Vagina (tissue), 2 donors: ENCODE results near the gene REXO5. TPM values are rescaled to one million over a fixed set of nuclear protein-coding genes. Genes with fewer than 3 reads are reported as not detected.

Experiments
- DNase-seq, 2 donors: peaks; one replicate each; pipeline ENCODE4 v3.0.0-alpha.2; 2017; ENCODE audit errors: extremely low spot score in 2 of 2
- H3K27ac ChIP-seq: fragments of 200-600 bp; sonication (generic); one replicate; pipeline ENCODE4 v1.5.1; 2019
- H3K27me3 ChIP-seq: fragments of 200-600 bp; sonication (generic); one replicate; pipeline ENCODE4 v1.5.1; 2019
- H3K36me3 ChIP-seq, 2 donors: fragments of 200-600 bp; sonication (generic); one replicate each; pipeline ENCODE4 v1.5.1; 2017 to 2019
- H3K4me1 ChIP-seq: fragments of 200-600 bp; sonication (generic); one replicate; pipeline ENCODE4 v1.5.1; 2019
- H3K4me3 ChIP-seq, 2 donors: fragments of 200-600 bp; sonication (generic); 1 replicate in 1 of 2; 2 replicates in 1 of 2; pipeline ENCODE4 v1.5.1; 2016 to 2019
- H3K9me3 ChIP-seq: fragments of 200-600 bp; sonication (generic); one replicate; pipeline ENCODE4 v1.5.1; 2019
- POLR2A ChIP-seq, 2 donors: fragments of 450-650 bp; IDR thresholded peaks; one replicate each; pipeline ENCODE4 v1.6.1; 2017; ENCODE audit warnings: antibody characterized with exemption in 2 of 2, mild to moderate bottlenecking in 2 of 2, moderate library complexity in 2 of 2
- POLR2AphosphoS5 ChIP-seq, 2 donors: sonication (generic); formaldehyde crosslinking; IDR thresholded peaks; one replicate each; pipeline ENCODE4 v1.9.0; 2017; ENCODE audit warnings: antibody characterized with exemption in 2 of 2, mild to moderate bottlenecking in 2 of 2, low read depth in 1 of 2; ENCODE audit not compliant: insufficient read depth in 1 of 2
- intact Hi-C: fragments of 100-400 bp; cut with DNase I; formaldehyde crosslinking; loops from one replicate; pipeline ENCODE4 v1.15.1; 2023
- total RNA-seq: library from RNA; depleted of rRNA; stranded (reverse); fragments of >200 nt; gene quantifications from one replicate; pipeline ENCODE4 v1.2.3, GENCODE V29; 2016
- TF ChIP-seq, protein P1 (sequence below), 3 experiments: fragments of 450-650 bp in 2 of 3; fragments of 200-600 bp in 1 of 3; sonication (generic) in 1 of 3; IDR thresholded peaks; one replicate each; pipeline ENCODE4 v1.5.1; 2017 to 2019; ENCODE audit warnings: antibody characterized with exemption in 3 of 3, mild to moderate bottlenecking in 2 of 3, moderate library complexity in 2 of 3

Gene REXO5
- total RNA-seq, 1 donor from 2014 or later: 3.7 TPM

DNA sequence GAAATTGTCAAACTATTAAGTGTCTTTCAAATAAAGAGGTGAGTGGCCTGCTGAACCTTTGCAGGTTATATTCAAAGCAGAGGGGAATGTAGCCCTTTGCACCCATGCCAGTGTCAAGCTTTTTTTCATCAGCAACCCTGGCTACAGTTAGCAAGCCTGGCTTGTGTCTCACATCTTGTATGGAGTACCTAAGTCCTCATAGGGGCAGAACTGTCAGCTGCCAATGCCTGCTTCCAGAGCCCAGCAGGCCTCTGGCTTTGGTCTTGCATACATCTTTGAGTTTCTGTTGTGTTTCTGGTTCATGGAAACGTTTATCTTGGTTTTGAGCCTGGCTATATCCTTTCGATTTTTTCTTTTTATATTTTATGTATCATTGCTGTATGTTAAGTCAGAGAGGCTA, 26.8 kb downstream of the REXO5 start:
- no peaks in the 10 kb centered on the region for H3K27me3 ChIP-seq
- H3K9me3 ChIP-seq: no peaks in the 10 kb centered on the region
- no peak overlapping the region for H3K4me3 ChIP-seq
- no peak for DNase-seq
- no peak for TF ChIP-seq POLR2A (IDR thresholded peaks at IDR 0.05)
- TF ChIP-seq, protein P1, sequence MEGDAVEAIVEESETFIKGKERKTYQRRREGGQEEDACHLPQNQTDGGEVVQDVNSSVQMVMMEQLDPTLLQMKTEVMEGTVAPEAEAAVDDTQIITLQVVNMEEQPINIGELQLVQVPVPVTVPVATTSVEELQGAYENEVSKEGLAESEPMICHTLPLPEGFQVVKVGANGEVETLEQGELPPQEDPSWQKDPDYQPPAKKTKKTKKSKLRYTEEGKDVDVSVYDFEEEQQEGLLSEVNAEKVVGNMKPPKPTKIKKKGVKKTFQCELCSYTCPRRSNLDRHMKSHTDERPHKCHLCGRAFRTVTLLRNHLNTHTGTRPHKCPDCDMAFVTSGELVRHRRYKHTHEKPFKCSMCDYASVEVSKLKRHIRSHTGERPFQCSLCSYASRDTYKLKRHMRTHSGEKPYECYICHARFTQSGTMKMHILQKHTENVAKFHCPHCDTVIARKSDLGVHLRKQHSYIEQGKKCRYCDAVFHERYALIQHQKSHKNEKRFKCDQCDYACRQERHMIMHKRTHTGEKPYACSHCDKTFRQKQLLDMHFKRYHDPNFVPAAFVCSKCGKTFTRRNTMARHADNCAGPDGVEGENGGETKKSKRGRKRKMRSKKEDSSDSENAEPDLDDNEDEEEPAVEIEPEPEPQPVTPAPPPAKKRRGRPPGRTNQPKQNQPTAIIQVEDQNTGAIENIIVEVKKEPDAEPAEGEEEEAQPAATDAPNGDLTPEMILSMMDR (IDR thresholded peaks at IDR 0.05): no peak
- TF ChIP-seq POLR2AphosphoS5 (IDR thresholded peaks at IDR 0.05; ENCODE audit: insufficient read depth in 1 of 2, low read depth in 1 of 2): no peak
- H3K27ac ChIP-seq: no peak overlapping the region
- H3K36me3 ChIP-seq: peaks cover 0 to 9% of the 10 kb centered on the region in 2 donors
- intact Hi-C loops: no loop called here
- H3K4me1 ChIP-seq: no peaks in the 10 kb centered on the region

DNA sequence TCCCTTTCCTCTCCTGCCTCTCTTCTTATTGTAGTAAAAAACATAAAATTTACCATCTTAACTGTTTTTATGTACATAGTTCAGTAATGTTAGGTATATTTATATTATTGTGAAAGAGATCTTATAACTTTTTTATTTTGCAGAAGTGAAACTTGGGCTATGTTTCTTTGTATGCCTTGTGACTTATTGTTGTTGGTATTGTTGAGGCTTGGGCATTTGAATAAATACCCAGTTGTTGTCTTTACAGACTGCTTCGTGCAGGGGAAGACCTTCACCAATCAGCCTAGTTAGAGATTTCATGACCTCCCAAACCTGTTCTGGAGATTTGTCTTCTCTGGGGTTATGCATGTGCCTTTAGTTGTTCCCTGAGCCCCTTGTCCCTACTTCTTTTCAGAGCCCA, 31.9 kb downstream of the REXO5 start:
- no peaks in the 10 kb centered on the region for H3K9me3 ChIP-seq
- H3K36me3 ChIP-seq: peaks cover 0 to 9% of the 10 kb centered on the region in 2 donors
- H3K4me1 ChIP-seq: no peaks in the 10 kb centered on the region
- no peak overlapping the region for H3K4me3 ChIP-seq
- H3K27me3 ChIP-seq: no peaks in the 10 kb centered on the region
- intact Hi-C loops: no loop called here
- TF ChIP-seq, protein P1 (IDR thresholded peaks at IDR 0.05): no peak
- no peak for TF ChIP-seq POLR2AphosphoS5 (IDR thresholded peaks at IDR 0.05; ENCODE audit: insufficient read depth in 1 of 2, low read depth in 1 of 2)
- no peak for TF ChIP-seq POLR2A (IDR thresholded peaks at IDR 0.05)
- no peak overlapping the region for H3K27ac ChIP-seq
- no peak for DNase-seq

DNA sequence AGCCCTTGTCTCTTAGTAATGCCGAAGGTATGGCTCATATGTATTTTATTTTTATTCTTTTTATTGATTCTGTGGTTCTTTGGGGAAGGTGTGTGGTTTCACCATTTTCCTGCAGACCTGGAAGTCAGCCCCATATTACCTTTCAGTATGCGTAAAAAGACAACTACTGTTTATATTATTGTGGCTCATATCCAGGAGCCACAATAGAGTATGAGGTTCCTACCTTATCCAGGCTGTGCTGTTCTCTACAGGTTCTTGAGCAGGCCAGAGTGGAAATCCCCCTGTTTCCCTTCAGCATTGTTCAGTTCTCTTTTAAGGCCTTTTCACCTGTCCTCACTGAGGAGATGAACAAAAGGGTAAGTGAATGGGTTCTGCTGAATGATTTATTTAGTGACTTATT, 33.2 kb downstream of the REXO5 start:
- H3K27ac ChIP-seq: no peak overlapping the region
- no peak for TF ChIP-seq POLR2A (IDR thresholded peaks at IDR 0.05)
- TF ChIP-seq POLR2AphosphoS5 (IDR thresholded peaks at IDR 0.05; ENCODE audit: insufficient read depth in 1 of 2, low read depth in 1 of 2): no peak
- TF ChIP-seq, protein P1 (IDR thresholded peaks at IDR 0.05): no peak
- H3K27me3 ChIP-seq: no peaks in the 10 kb centered on the region
- H3K36me3 ChIP-seq: peaks cover 0 to 9% of the 10 kb centered on the region in 2 donors
- H3K4me1 ChIP-seq: no peaks in the 10 kb centered on the region
- intact Hi-C loops: no loop called here
- DNase-seq: no peak
- no peaks in the 10 kb centered on the region for H3K9me3 ChIP-seq
- no peak overlapping the region for H3K4me3 ChIP-seq

DNA sequence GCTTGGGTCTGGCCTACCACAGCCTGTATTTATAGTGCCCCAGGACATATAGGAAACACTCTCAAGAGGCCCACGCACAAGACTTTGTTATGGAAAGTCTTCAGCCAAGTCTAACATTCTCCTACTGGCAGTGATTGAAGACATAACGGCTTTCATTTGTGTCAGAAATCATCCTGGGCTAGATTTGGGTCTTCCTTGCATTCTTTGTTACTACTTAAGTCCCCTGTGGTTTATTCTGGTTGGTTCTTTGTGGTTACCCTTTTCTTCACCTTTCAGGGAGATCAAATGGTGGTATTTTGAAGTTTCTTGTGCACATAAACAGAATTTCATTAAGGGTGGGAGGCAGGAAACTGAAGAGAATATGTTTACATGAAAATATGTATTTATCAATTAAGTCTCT, 37.7 kb downstream of the REXO5 start:
- no peak overlapping the region for H3K4me3 ChIP-seq
- H3K4me1 ChIP-seq: no peaks in the 10 kb centered on the region
- H3K36me3 ChIP-seq: no peaks in the 10 kb centered on the region
- DNase-seq: no peak
- H3K27me3 ChIP-seq: no peaks in the 10 kb centered on the region
- intact Hi-C loops: no loop called here
- TF ChIP-seq, protein P1 (IDR thresholded peaks at IDR 0.05): no peak
- no peak for TF ChIP-seq POLR2A (IDR thresholded peaks at IDR 0.05)
- no peak for TF ChIP-seq POLR2AphosphoS5 (IDR thresholded peaks at IDR 0.05; ENCODE audit: insufficient read depth in 1 of 2, low read depth in 1 of 2)
- no peak overlapping the region for H3K27ac ChIP-seq
- H3K9me3 ChIP-seq: no peaks in the 10 kb centered on the region

DNA sequence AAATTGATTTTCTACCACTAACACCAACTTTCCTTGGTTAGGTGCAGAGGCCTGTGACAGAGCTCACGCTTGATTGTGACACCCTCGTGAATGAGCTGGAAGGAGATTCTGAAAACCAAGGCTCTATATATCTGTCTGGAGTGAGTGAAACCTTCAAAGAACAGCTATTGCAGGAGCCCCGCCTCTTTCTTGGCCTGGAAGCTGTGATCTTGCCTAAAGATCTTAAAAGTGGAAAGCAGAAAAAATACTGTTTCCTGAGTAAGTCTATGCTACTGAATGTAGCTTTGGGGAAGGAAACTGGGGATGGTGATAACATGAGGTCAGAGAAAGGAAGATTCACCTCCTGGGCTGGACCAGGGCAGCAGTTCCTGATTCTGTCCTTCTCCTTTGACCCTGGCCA, 38.3 kb downstream of the REXO5 start:
- Histone ChIP-seq H3K36me3 (no peaks in the 10 kb centered on the region), H3K9me3 (no peaks in the 10 kb centered on the region), H3K4me3 (no peak overlapping the region), H3K4me1 (no peaks in the 10 kb centered on the region), H3K27ac (no peak overlapping the region), H3K27me3 (no peaks in the 10 kb centered on the region)
- TF ChIP-seq, protein P1 (IDR thresholded peaks at IDR 0.05): no peak
- no peak for TF ChIP-seq POLR2A (IDR thresholded peaks at IDR 0.05)
- no peak for TF ChIP-seq POLR2AphosphoS5 (IDR thresholded peaks at IDR 0.05; ENCODE audit: insufficient read depth in 1 of 2, low read depth in 1 of 2)
- DNase-seq: no peak
- intact Hi-C loops: no loop called here
